Activated CD4-positive, alpha-beta T cell treated with anti-CD3 and anti-CD28 coated beads, Interleukin-2, amount 10 ng/mL, durations not matched to agents 7 days and 5 days (primary cell): ENCODE data around the gene KANSL1. TPM values are rescaled to one million over a fixed set of nuclear protein-coding genes. Genes with fewer than 3 reads are reported as not detected.

Experiments used
- CTCF ChIA-PET: fragments of 350-600 bp; sonication (Branson Sonifier 250); formaldehyde crosslinking; loops from one replicate; lab custom pipeline; 2021; ENCODE audit warnings: antibody characterized with exemption; lab: Charles Lee
- POLR2A ChIA-PET: fragments of 350-600 bp; sonication (Branson Sonifier 250); formaldehyde crosslinking; loops from one replicate; lab custom pipeline; 2021; ENCODE audit warnings: antibody characterized with exemption; lab: Charles Lee
- DNase-seq: peaks from one replicate; pipeline ENCODE4 v3.0.0-alpha.2; 2020
- H3K27ac Mint-ChIP-seq: one replicate; pipeline ENCODE4 v1.8.0; 2021; ENCODE audit warnings: mild to moderate bottlenecking, moderate library complexity, mixed read lengths
- H3K27me3 Mint-ChIP-seq: one replicate; pipeline ENCODE4 v1.8.0; 2021; ENCODE audit warnings: mixed read lengths
- H3K36me3 Mint-ChIP-seq: one replicate; pipeline ENCODE4 v1.8.0; 2021; ENCODE audit warnings: low read depth, mixed read lengths
- H3K4me1 Mint-ChIP-seq: one replicate; pipeline ENCODE4 v1.8.0; 2021; ENCODE audit warnings: mixed read lengths
- H3K4me3 Mint-ChIP-seq: one replicate; pipeline ENCODE4 v1.8.0; 2021; ENCODE audit warnings: mild to moderate bottlenecking, moderate library complexity, mixed read lengths
- H3K9me3 Mint-ChIP-seq: one replicate; pipeline ENCODE4 v1.8.0; 2021; ENCODE audit warnings: mixed read lengths
- total RNA-seq, 2 experiments: library from RNA; stranded (reverse); gene quantifications; one replicate each; pipeline ENCODE4 v1.2.3, GENCODE V29; 2021

Gene KANSL1
- total RNA-seq, 2 experiments from 2014 or later, result 85.7 to 97.7 TPM

- Mint-ChIP-seq H3K9me3 (no peaks in the 10 kb centered on the region), H3K4me3 (no peak overlapping the region), H3K4me1 (peaks cover 6% of the 10 kb centered on the region), H3K27ac (no peak overlapping the region), H3K27me3 (no peaks in the 10 kb centered on the region), H3K36me3 (peaks cover 22% of the 10 kb centered on the region)
- ChIA-PET POLR2A (no interaction called here), CTCF (no interaction called here)
- no peak for DNase-seq
These were observed 121.4 kb downstream of the KANSL1 start for GRCh38 chr17:46071796-46072195.

- peaks cover 2% of the 10 kb centered on the region for H3K4me1 Mint-ChIP-seq
- H3K27me3 Mint-ChIP-seq, result no peaks in the 10 kb centered on the region
- ChIA-PET CTCF (no interaction called here), POLR2A (no interaction called here)
- no peaks in the 10 kb centered on the region for H3K9me3 Mint-ChIP-seq
- no peak overlapping the region for H3K4me3 Mint-ChIP-seq
- peaks cover 49% of the 10 kb centered on the region for H3K36me3 Mint-ChIP-seq
- no peak for DNase-seq
- H3K27ac Mint-ChIP-seq, result no peak overlapping the region
These were observed 128.8 kb downstream of the KANSL1 start for GRCh38 chr17:46064460-46064859.

GRCh38 chr17:46063241-46063640 is 130.0 kb downstream of the KANSL1 start:
- peaks cover 60% of the 10 kb centered on the region for H3K36me3 Mint-ChIP-seq
- ChIA-PET CTCF (interaction anchor here (0.6 to 0.7 kb wide), 2 partner anchors 113 to 123 kb away, joined by 3 to 5 read pairs; no protein-coding TSS in a partner anchor), POLR2A (no interaction called here)

GRCh38 chr17:46061435-46061834 is 131.8 kb downstream of the KANSL1 start:
- CTCF ChIA-PET, result no interaction called here
- Mint-ChIP-seq H3K27ac (no peak overlapping the region), H3K4me1 (peaks cover 8% of the 10 kb centered on the region), H3K36me3 (peaks cover 53% of the 10 kb centered on the region), H3K4me3 (no peak overlapping the region), H3K9me3 (no peaks in the 10 kb centered on the region), H3K27me3 (no peaks in the 10 kb centered on the region)
- POLR2A ChIA-PET, result no interaction called here
- DNase-seq, result no peak

More at GRCh38 chr17:46063241-46063640, 130.0 kb downstream of the KANSL1 start:
- Mint-ChIP-seq H3K9me3 (no peaks in the 10 kb centered on the region), H3K27me3 (no peaks in the 10 kb centered on the region), H3K27ac (no peak overlapping the region), H3K4me1 (peaks cover 4% of the 10 kb centered on the region), H3K4me3 (no peak overlapping the region)
- no peak for DNase-seq

GRCh38 chr17:46060461-46060860 is 132.8 kb downstream of the KANSL1 start:
- DNase-seq, result no peak

GRCh38 chr17:46059486-46059885 is 133.7 kb downstream of the KANSL1 start:
- Mint-ChIP-seq H3K9me3 (no peaks in the 10 kb centered on the region), H3K36me3 (peaks cover 41% of the 10 kb centered on the region), H3K27me3 (no peaks in the 10 kb centered on the region), H3K27ac (peak overlapping the region; percentile 57), H3K4me3 (no peak overlapping the region), H3K4me1 (peaks cover 9% of the 10 kb centered on the region)
- ChIA-PET CTCF (interaction anchor here (1.0 kb wide), 1 partner anchor 16 kb away, joined by 3 read pairs; no protein-coding TSS in a partner anchor), POLR2A (interaction anchor here (0.6 kb wide), 1 partner anchor 32 kb away, joined by 3 read pairs; no protein-coding TSS in a partner anchor)
- no peak for DNase-seq

More at GRCh38 chr17:46060461-46060860, 132.8 kb downstream of the KANSL1 start:
- H3K36me3 Mint-ChIP-seq, result peaks cover 45% of the 10 kb centered on the region
- ChIA-PET CTCF (interaction anchor here (0.6 to 1.0 kb wide), 2 partner anchors 16 to 72 kb away, joined by 3 to 4 read pairs; no protein-coding TSS in a partner anchor), POLR2A (no interaction called here)
- no peak overlapping the region for H3K4me3 Mint-ChIP-seq
- H3K27ac Mint-ChIP-seq, result no peak overlapping the region
- peaks cover 8% of the 10 kb centered on the region for H3K4me1 Mint-ChIP-seq
- no peaks in the 10 kb centered on the region for H3K27me3 Mint-ChIP-seq
- no peaks in the 10 kb centered on the region for H3K9me3 Mint-ChIP-seq

- Mint-ChIP-seq H3K4me3 (no peak overlapping the region), H3K4me1 (peaks cover 13% of the 10 kb centered on the region), H3K36me3 (peaks cover 38% of the 10 kb centered on the region), H3K27ac (no peak overlapping the region), H3K9me3 (no peaks in the 10 kb centered on the region), H3K27me3 (no peaks in the 10 kb centered on the region)
- ChIA-PET POLR2A (no interaction called here), CTCF (interaction anchor here (1.3 to 1.8 kb wide), 2 partner anchors 34 to 43 kb away, joined by 3 to 4 read pairs; no protein-coding TSS in a partner anchor)
- no peak for DNase-seq
These were observed 135.9 kb downstream of the KANSL1 start for GRCh38 chr17:46057366-46057765.

GRCh38 chr17:46056800-46057304 is 136.4 kb downstream of the KANSL1 start:
- H3K27ac Mint-ChIP-seq, result no peak overlapping the region
- no peaks in the 10 kb centered on the region for H3K9me3 Mint-ChIP-seq
- DNase-seq, result no peak
- no peaks in the 10 kb centered on the region for H3K27me3 Mint-ChIP-seq
- H3K4me3 Mint-ChIP-seq, result no peak overlapping the region
- H3K36me3 Mint-ChIP-seq, result peaks cover 39% of the 10 kb centered on the region
- ChIA-PET CTCF (interaction anchor here (0.7 to 1.8 kb wide), 4 partner anchors 18 to 1394 kb away, joined by 3 to 4 read pairs (median 4); no protein-coding TSS in a partner anchor), POLR2A (no interaction called here)
- H3K4me1 Mint-ChIP-seq, result peaks cover 17% of the 10 kb centered on the region

GRCh38 chr17:46053911-46054534 is 139.2 kb downstream of the KANSL1 start:
- Mint-ChIP-seq H3K36me3 (peaks cover 49% of the 10 kb centered on the region), H3K4me1 (peaks cover 17% of the 10 kb centered on the region), H3K9me3 (no peaks in the 10 kb centered on the region), H3K4me3 (no peak overlapping the region), H3K27ac (no peak overlapping the region), H3K27me3 (no peaks in the 10 kb centered on the region)
- DNase-seq, result no peak
- CTCF ChIA-PET, result interaction anchor here (1.8 kb wide), 1 partner anchor 139 kb away, joined by 5 read pairs; the partner anchor contains the start of gene KANSL1
- POLR2A ChIA-PET, result no interaction called here

- Mint-ChIP-seq H3K4me3 (no peak overlapping the region), H3K27ac (peak overlapping the region; percentile 15), H3K4me1 (peaks cover 21% of the 10 kb centered on the region), H3K36me3 (peaks cover 48% of the 10 kb centered on the region), H3K9me3 (no peaks in the 10 kb centered on the region), H3K27me3 (no peaks in the 10 kb centered on the region)
- CTCF ChIA-PET, result no interaction called here
- POLR2A ChIA-PET, result no interaction called here
- no peak for DNase-seq
These were observed 143.6 kb downstream of the KANSL1 start for GRCh38 chr17:46049656-46050055.

- no peak for DNase-seq
- no peaks in the 10 kb centered on the region for H3K27me3 Mint-ChIP-seq
- H3K4me3 Mint-ChIP-seq, result no peak overlapping the region
- ChIA-PET CTCF (no interaction called here), POLR2A (no interaction called here)
- H3K9me3 Mint-ChIP-seq, result no peaks in the 10 kb centered on the region
- H3K36me3 Mint-ChIP-seq, result peaks cover 46% of the 10 kb centered on the region
- H3K4me1 Mint-ChIP-seq, result peaks cover 19% of the 10 kb centered on the region
- H3K27ac Mint-ChIP-seq, result no peak overlapping the region
These were observed 145.4 kb downstream of the KANSL1 start for GRCh38 chr17:46047856-46048255.

- no peaks in the 10 kb centered on the region for H3K9me3 Mint-ChIP-seq
- no peak overlapping the region for H3K27ac Mint-ChIP-seq
- H3K36me3 Mint-ChIP-seq, result peaks cover 45% of the 10 kb centered on the region
- peaks cover 19% of the 10 kb centered on the region for H3K4me1 Mint-ChIP-seq
- CTCF ChIA-PET, result no interaction called here
- POLR2A ChIA-PET, result no interaction called here
- H3K4me3 Mint-ChIP-seq, result no peak overlapping the region
- no peaks in the 10 kb centered on the region for H3K27me3 Mint-ChIP-seq
- no peak for DNase-seq
These were observed 145.8 kb downstream of the KANSL1 start for GRCh38 chr17:46047398-46047797.

GRCh38 chr17:46046957-46047356 is 146.3 kb downstream of the KANSL1 start:
- H3K9me3 Mint-ChIP-seq, result no peaks in the 10 kb centered on the region
- H3K27me3 Mint-ChIP-seq, result no peaks in the 10 kb centered on the region
- CTCF ChIA-PET, result no interaction called here
- no peak for DNase-seq
- no peak overlapping the region for H3K27ac Mint-ChIP-seq
- peaks cover 42% of the 10 kb centered on the region for H3K36me3 Mint-ChIP-seq
- POLR2A ChIA-PET, result no interaction called here
- peaks cover 16% of the 10 kb centered on the region for H3K4me1 Mint-ChIP-seq
- H3K4me3 Mint-ChIP-seq, result no peak overlapping the region
